Trophoblast cell (in vitro differentiated cells and primary cell): ENCODE results near the gene ANXA9.

Experiments
- DNase-seq, 2 donors: peaks; one replicate each; pipeline ENCODE4 v3.0.0-alpha.2; 2016
- H2AFZ ChIP-seq: 2 replicates; pipeline ENCODE4 v1.6.1; 2013; ENCODE audit warnings: low read length, moderate library complexity, mild to moderate bottlenecking; ENCODE audit not compliant: insufficient read depth, poor library complexity
- H2AK5ac ChIP-seq: 2 replicates; pipeline ENCODE4 v1.6.1; 2013; ENCODE audit warnings: mild to moderate bottlenecking, low read length
- H2BK120ac ChIP-seq: 2 replicates; pipeline ENCODE4 v1.6.1; 2013; ENCODE audit warnings: low read length, mild to moderate bottlenecking, moderate library complexity; ENCODE audit not compliant: insufficient read depth, poor library complexity
- H2BK12ac ChIP-seq: 2 replicates; pipeline ENCODE4 v1.6.1; 2013; ENCODE audit warnings: mild to moderate bottlenecking, low read length, moderate library complexity
- H2BK5ac ChIP-seq: 2 replicates; pipeline ENCODE4 v1.6.1; 2013; ENCODE audit warnings: low read length, low read depth, moderate library complexity, mild to moderate bottlenecking; ENCODE audit not compliant: poor library complexity
- H3K14ac ChIP-seq: 2 replicates; pipeline ENCODE4 v1.6.1; 2013; ENCODE audit warnings: mild to moderate bottlenecking, low read length
- H3K18ac ChIP-seq: 2 replicates; pipeline ENCODE4 v1.6.1; 2013; ENCODE audit warnings: mild to moderate bottlenecking, low read length
- H3K23ac ChIP-seq: 2 replicates; pipeline ENCODE4 v1.6.1; 2013; ENCODE audit warnings: low read length
- H3K27ac ChIP-seq: 2 replicates; pipeline ENCODE4 v1.5.1; 2013; ENCODE audit warnings: low read depth, mild to moderate bottlenecking, inconsistent platforms, low read length, moderate library complexity
- H3K27me3 ChIP-seq: 2 replicates; pipeline ENCODE4 v1.6.1; 2013; ENCODE audit warnings: inconsistent platforms, mild to moderate bottlenecking, low read length, moderate library complexity; ENCODE audit not compliant: insufficient read depth
- H3K36me3 ChIP-seq, 2 experiments: 1 replicate in 1 of 2; 2 replicates in 1 of 2; pipeline ENCODE4 v1.6.1; 2013; ENCODE audit warnings: low read length in 2 of 2, mild to moderate bottlenecking in 2 of 2, moderate library complexity in 1 of 2; ENCODE audit not compliant: insufficient read depth in 2 of 2, control insufficient read depth in 1 of 2
- H3K4ac ChIP-seq: 2 replicates; pipeline ENCODE4 v1.6.1; 2013; ENCODE audit warnings: low read depth, mild to moderate bottlenecking, low read length, moderate library complexity
- H3K4me1 ChIP-seq, 2 experiments: 1 replicate in 1 of 2; 2 replicates in 1 of 2; pipeline ENCODE4 v1.6.1; 2013; ENCODE audit warnings: low read length in 2 of 2, mild to moderate bottlenecking in 2 of 2, moderate library complexity in 1 of 2; ENCODE audit not compliant: insufficient read depth in 2 of 2, control insufficient read depth in 1 of 2
- H3K4me2 ChIP-seq: 2 replicates; pipeline ENCODE4 v1.6.1; 2013; ENCODE audit warnings: inconsistent platforms, mild to moderate bottlenecking, low read length, moderate library complexity
- H3K4me3 ChIP-seq: 2 replicates; pipeline ENCODE4 v1.5.1; 2013; ENCODE audit warnings: mild to moderate bottlenecking, low read depth, low read length, inconsistent platforms
- H3K79me1 ChIP-seq: one replicate; pipeline ENCODE4 v1.6.1; 2013; ENCODE audit warnings: low read length
- H3K79me2 ChIP-seq: 2 replicates; pipeline ENCODE4 v1.6.1; 2013; ENCODE audit warnings: low read length, mild to moderate bottlenecking; ENCODE audit not compliant: control insufficient read depth, insufficient read depth, poor library complexity
- H3K9ac ChIP-seq: 2 replicates; pipeline ENCODE4 v1.6.1; 2013; ENCODE audit warnings: mild to moderate bottlenecking, low read length
- H3K9me3 ChIP-seq: 2 replicates; pipeline ENCODE4 v1.6.1; 2013; ENCODE audit warnings: low read depth, mild to moderate bottlenecking, control low read depth, inconsistent platforms, low read length; ENCODE audit not compliant: insufficient read depth
- H4K12ac ChIP-seq: 2 replicates; pipeline ENCODE4 v1.6.1; 2013; ENCODE audit warnings: low read depth, mild to moderate bottlenecking, low read length, moderate library complexity
- H4K8ac ChIP-seq: 2 replicates; pipeline ENCODE4 v1.6.1; 2013; ENCODE audit warnings: low read depth, mild to moderate bottlenecking, low read length, moderate library complexity
- H4K91ac ChIP-seq: one replicate; pipeline ENCODE4 v1.6.1; 2013; ENCODE audit warnings: low read depth, mild to moderate bottlenecking, low read length, moderate library complexity
- WGBS: extraction: QIAGEN DNeasy Blood & Tissue Kit; methylation state at CpG from one replicate; pipeline ENCODE4 v1.1.7; 2013; ENCODE audit warnings: missing lambda C conversion rate; ENCODE audit not compliant: insufficient read length, insufficient coverage; ENCODE audit errors: extremely low coverage; 5-methylcytosine and 5-hydroxymethylcytosine counted together

Gene ANXA9

GRCh38 chr1:150995460-150995859 is 13.4 kb downstream of the ANXA9 start:
- no peak overlapping the region for H3K23ac ChIP-seq
- H3K27me3 ChIP-seq = no peaks in the 10 kb centered on the region
- H3K4me1 ChIP-seq = no peaks in the 10 kb centered on the region
- H4K91ac ChIP-seq = peak overlapping the region; percentile 2
- H3K9ac ChIP-seq = no peak overlapping the region
- H3K79me1 ChIP-seq = no peaks in the 10 kb centered on the region
- H2AFZ ChIP-seq = peak overlapping the region; percentile 92
- H2BK120ac ChIP-seq = no peak overlapping the region
- no peak overlapping the region for H2BK5ac ChIP-seq
- peak overlapping the region; percentile 40 for H3K14ac ChIP-seq
- H3K79me2 ChIP-seq = no peaks in the 10 kb centered on the region
- peaks cover 2% of the 10 kb centered on the region in 2 experiments for H3K36me3 ChIP-seq
- H3K27ac ChIP-seq = no peak overlapping the region
- no peak for DNase-seq
- peak overlapping the region; percentile 80 for H2AK5ac ChIP-seq
- no peaks in the 10 kb centered on the region for H3K9me3 ChIP-seq
- WGBS = no CpG with 5 or more reads among the region's 4 CpGs
- peak overlapping the region; percentile 56 for H4K12ac ChIP-seq
- H3K4ac ChIP-seq = no peak overlapping the region
- H2BK12ac ChIP-seq = peak overlapping the region; percentile 58
- H4K8ac ChIP-seq = peak overlapping the region; percentile 36
- no peak overlapping the region for H3K18ac ChIP-seq
- H3K4me2 ChIP-seq = no peak overlapping the region
- H3K4me3 ChIP-seq = no peak overlapping the region

- H3K79me1 ChIP-seq = no peaks in the 10 kb centered on the region
- H3K14ac ChIP-seq = no peak overlapping the region
- H3K4me3 ChIP-seq = no peak overlapping the region
- no peak overlapping the region for H3K18ac ChIP-seq
- H3K4me1 ChIP-seq = no peaks in the 10 kb centered on the region
- WGBS = no CpG with 5 or more reads among the region's 9 CpGs
- no peaks in the 10 kb centered on the region for H3K27me3 ChIP-seq
- no peak overlapping the region for H3K9ac ChIP-seq
- H2AFZ ChIP-seq = peak overlapping the region; percentile 92
- no peaks in the 10 kb centered on the region for H3K9me3 ChIP-seq
- no peak overlapping the region for H3K4me2 ChIP-seq
- H3K79me2 ChIP-seq = no peaks in the 10 kb centered on the region
- no peak overlapping the region for H3K4ac ChIP-seq
- H2BK5ac ChIP-seq = no peak overlapping the region
- H3K23ac ChIP-seq = no peak overlapping the region
- peak overlapping the region; percentile 2 for H4K91ac ChIP-seq
- H3K36me3 ChIP-seq = peaks cover 2% of the 10 kb centered on the region in 2 experiments
- no peak overlapping the region for H2AK5ac ChIP-seq
- no peak overlapping the region for H2BK12ac ChIP-seq
- H4K8ac ChIP-seq = peak overlapping the region; percentile 36
- H2BK120ac ChIP-seq = no peak overlapping the region
- peak; percentile 38 to 75 for DNase-seq
- no peak overlapping the region for H3K27ac ChIP-seq
- H4K12ac ChIP-seq = no peak overlapping the region
These were observed 13.8 kb downstream of the ANXA9 start for GRCh38 chr1:150995896-150996295.

GRCh38 chr1:150997126-150997872 is 15.2 kb downstream of the ANXA9 start:
- Histone ChIP-seq H3K9ac (no peak overlapping the region), H2AFZ (no peak overlapping the region), H3K14ac (no peak overlapping the region), H3K9me3 (no peaks in the 10 kb centered on the region), H2AK5ac (no peak overlapping the region), H4K8ac (no peak overlapping the region), H3K4ac (no peak overlapping the region), H3K79me2 (no peaks in the 10 kb centered on the region), H3K79me1 (no peaks in the 10 kb centered on the region), H3K4me1 (no peaks in the 10 kb centered on the region), H3K4me3 (no peak overlapping the region), H3K36me3 (peaks cover 2% of the 10 kb centered on the region in 2 experiments), H3K23ac (no peak overlapping the region), H2BK12ac (no peak overlapping the region), H4K12ac (no peak overlapping the region), H3K4me2 (no peak overlapping the region), H3K18ac (no peak overlapping the region), H2BK5ac (no peak overlapping the region), H4K91ac (no peak overlapping the region), H3K27me3 (no peaks in the 10 kb centered on the region), H3K27ac (no peak overlapping the region), H2BK120ac (no peak overlapping the region)
- WGBS = no CpG with 5 or more reads among the region's 20 CpGs
- DNase-seq = no peak

GRCh38 chr1:150997949-150998348 is 15.9 kb downstream of the ANXA9 start:
- H4K91ac ChIP-seq = no peak overlapping the region
- no peaks in the 10 kb centered on the region for H3K79me1 ChIP-seq
- no peak overlapping the region for H3K4ac ChIP-seq
- no peak overlapping the region for H4K12ac ChIP-seq
- H2AK5ac ChIP-seq = no peak overlapping the region
- no peaks in the 10 kb centered on the region for H3K9me3 ChIP-seq
- H3K27ac ChIP-seq = no peak overlapping the region
- H2BK5ac ChIP-seq = no peak overlapping the region
- H4K8ac ChIP-seq = no peak overlapping the region
- no peak overlapping the region for H2BK120ac ChIP-seq
- H3K27me3 ChIP-seq = no peaks in the 10 kb centered on the region
- DNase-seq = no peak
- H3K36me3 ChIP-seq = peaks cover 2% of the 10 kb centered on the region in 2 experiments
- no peak overlapping the region for H3K14ac ChIP-seq
- no peak overlapping the region for H3K4me2 ChIP-seq
- H2AFZ ChIP-seq = no peak overlapping the region
- H3K4me3 ChIP-seq = no peak overlapping the region
- no peak overlapping the region for H3K9ac ChIP-seq
- no peak overlapping the region for H3K18ac ChIP-seq
- no CpG with 5 or more reads among the region's 5 CpGs for WGBS
- H3K79me2 ChIP-seq = no peaks in the 10 kb centered on the region
- no peaks in the 10 kb centered on the region for H3K4me1 ChIP-seq
- H3K23ac ChIP-seq = no peak overlapping the region
- H2BK12ac ChIP-seq = no peak overlapping the region
